ENCODE measurements around the gene ACOT6. TPM values are rescaled to one million over a fixed set of nuclear protein-coding genes. Genes with fewer than 3 reads are reported as not detected.

The ACOT6 gene
- total RNA-seq, 2 experiments from 2014 or later: not detected

- no peaks in the 10 kb centered on the region for H3K4me1 Mint-ChIP-seq
- no peaks in the 10 kb centered on the region for H3K9me3 Mint-ChIP-seq
- H3K27ac Mint-ChIP-seq: no peak overlapping the region
- CTCF ChIA-PET: interaction anchor here (0.5 to 1.4 kb wide), 2 partner anchors 13 to 18 kb away, joined by 3 to 4 read pairs; no protein-coding TSS in a partner anchor
- H3K27me3 Mint-ChIP-seq: no peaks in the 10 kb centered on the region
- POLR2A ChIA-PET: no interaction called here
- DNase-seq: no peak
- no peaks in the 10 kb centered on the region for H3K36me3 Mint-ChIP-seq (ENCODE audit: low read depth)
- H3K4me3 Mint-ChIP-seq: no peak overlapping the region
Observed at GRCh38 chr14:73663548-73664212, 51.4 kb downstream of the ACOT6 start.

GRCh38 chr14:73665130-73665529 lies 52.8 kb downstream of the ACOT6 start:
- no peaks in the 10 kb centered on the region for H3K27me3 Mint-ChIP-seq
- no peak for DNase-seq
- H3K36me3 Mint-ChIP-seq (ENCODE audit: low read depth): no peaks in the 10 kb centered on the region
- POLR2A ChIA-PET: no interaction called here
- no peaks in the 10 kb centered on the region for H3K9me3 Mint-ChIP-seq
- CTCF ChIA-PET: interaction anchor here (0.6 kb wide), 2 partner anchors 12 to 107 kb away, joined by 3 read pairs; no protein-coding TSS in a partner anchor
- H3K4me3 Mint-ChIP-seq: no peak overlapping the region
- no peak overlapping the region for H3K27ac Mint-ChIP-seq
- H3K4me1 Mint-ChIP-seq: no peaks in the 10 kb centered on the region

GRCh38 chr14:73666583-73666982 lies 54.3 kb downstream of the ACOT6 start:
- H3K9me3 Mint-ChIP-seq: no peaks in the 10 kb centered on the region
- no peak overlapping the region for H3K27ac Mint-ChIP-seq
- POLR2A ChIA-PET: no interaction called here
- H3K4me3 Mint-ChIP-seq: no peak overlapping the region
- H3K27me3 Mint-ChIP-seq: no peaks in the 10 kb centered on the region
- no peak for DNase-seq
- no peaks in the 10 kb centered on the region for H3K36me3 Mint-ChIP-seq (ENCODE audit: low read depth)
- H3K4me1 Mint-ChIP-seq: no peaks in the 10 kb centered on the region
- CTCF ChIA-PET: no interaction called here

- Mint-ChIP-seq H3K4me3 (no peak overlapping the region), H3K27me3 (no peaks in the 10 kb centered on the region), H3K27ac (no peak overlapping the region), H3K9me3 (no peaks in the 10 kb centered on the region), H3K36me3 (ENCODE audit: low read depth) (no peaks in the 10 kb centered on the region), H3K4me1 (no peaks in the 10 kb centered on the region)
- CTCF ChIA-PET: no interaction called here
- DNase-seq: no peak
- POLR2A ChIA-PET: no interaction called here
Observed at GRCh38 chr14:73667854-73668253, 55.5 kb downstream of the ACOT6 start.

Other genes with a start within 250 kb of the ACOT6 start
- gene NUMB, start 154.0 kb upstream of the ACOT6 start, total RNA-seq: 10 to 100 TPM; 39.6 to 49.6 TPM
- gene RIOX1, start 121.6 kb upstream of the ACOT6 start, total RNA-seq: 10 to 100 TPM; 20.2 to 20.9 TPM
- gene ACOT1, start 75.4 kb upstream of the ACOT6 start, total RNA-seq: 1 to 10 TPM; 2.4 to 4.3 TPM
- not detected for gene HEATR4, start 53.6 kb upstream of the ACOT6 start, total RNA-seq
- gene ACOT2, start 43.3 kb upstream of the ACOT6 start, total RNA-seq: 10 to 100 TPM; 11.0 to 13.2 TPM
- 1 to 10 TPM; 1.4 to 1.6 TPM for gene ACOT4, start 20.6 kb upstream of the ACOT6 start, total RNA-seq
- 1 to 10 TPM; 5.0 to 7.7 TPM for gene DNAL1, start 32.5 kb downstream of the ACOT6 start, total RNA-seq
- gene PNMA1, start 101.9 kb downstream of the ACOT6 start, total RNA-seq: 10 to 100 TPM; 23.3 to 25.9 TPM
- 1 to 10 TPM; 2.1 to 2.2 TPM for gene PTGR2, start 239.3 kb downstream of the ACOT6 start, total RNA-seq

Measured in activated CD4-positive, alpha-beta T cell treated with anti-CD3 and anti-CD28 coated beads, Interleukin-2, amount 10 ng/mL, durations not matched to agents 7 days and 5 days (primary cell).